ENCODE data around the gene CLIC1.

DNA sequence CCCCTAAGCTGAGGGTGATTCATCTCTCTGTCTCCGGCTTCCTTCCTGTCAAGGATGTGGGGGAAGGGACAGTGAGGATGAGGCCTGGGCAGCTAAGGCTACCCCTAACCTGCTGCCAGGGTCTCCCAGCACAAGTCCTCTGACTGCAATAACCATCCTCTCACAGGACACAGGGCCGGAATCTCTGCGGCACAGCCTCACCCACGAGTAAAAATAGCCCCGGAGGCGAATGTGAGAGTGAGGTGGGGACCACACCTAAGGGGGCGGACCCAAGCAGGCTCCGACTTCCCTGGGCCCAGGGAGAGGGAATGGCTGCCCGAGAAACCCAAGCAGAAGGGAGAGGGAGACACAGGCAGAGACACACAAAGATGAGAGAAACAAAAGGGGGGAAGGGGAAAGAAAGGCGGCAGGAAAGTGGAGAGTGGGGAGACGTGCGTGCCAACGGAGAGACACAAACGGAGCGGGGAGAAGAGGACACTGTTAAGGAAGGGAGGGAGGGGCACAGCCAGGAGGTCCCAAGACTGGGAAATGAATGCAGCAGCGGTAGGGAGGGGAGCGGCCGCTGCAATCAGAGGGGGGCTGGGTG, 1.4 kb downstream of the CLIC1 start:
- no peak for TF ChIP-seq POLR2A (IDR thresholded peaks at IDR 0.05)
- TF ChIP-seq, protein P1, sequence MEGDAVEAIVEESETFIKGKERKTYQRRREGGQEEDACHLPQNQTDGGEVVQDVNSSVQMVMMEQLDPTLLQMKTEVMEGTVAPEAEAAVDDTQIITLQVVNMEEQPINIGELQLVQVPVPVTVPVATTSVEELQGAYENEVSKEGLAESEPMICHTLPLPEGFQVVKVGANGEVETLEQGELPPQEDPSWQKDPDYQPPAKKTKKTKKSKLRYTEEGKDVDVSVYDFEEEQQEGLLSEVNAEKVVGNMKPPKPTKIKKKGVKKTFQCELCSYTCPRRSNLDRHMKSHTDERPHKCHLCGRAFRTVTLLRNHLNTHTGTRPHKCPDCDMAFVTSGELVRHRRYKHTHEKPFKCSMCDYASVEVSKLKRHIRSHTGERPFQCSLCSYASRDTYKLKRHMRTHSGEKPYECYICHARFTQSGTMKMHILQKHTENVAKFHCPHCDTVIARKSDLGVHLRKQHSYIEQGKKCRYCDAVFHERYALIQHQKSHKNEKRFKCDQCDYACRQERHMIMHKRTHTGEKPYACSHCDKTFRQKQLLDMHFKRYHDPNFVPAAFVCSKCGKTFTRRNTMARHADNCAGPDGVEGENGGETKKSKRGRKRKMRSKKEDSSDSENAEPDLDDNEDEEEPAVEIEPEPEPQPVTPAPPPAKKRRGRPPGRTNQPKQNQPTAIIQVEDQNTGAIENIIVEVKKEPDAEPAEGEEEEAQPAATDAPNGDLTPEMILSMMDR (IDR thresholded peaks at IDR 0.05) = no peak

Data from testis (tissue), 2 donors.